Neural progenitor cell (in vitro differentiated cells): ENCODE data around the gene ROR2.

Experiments used
- EZH2 ChIP-seq: fragments of 200-600 bp; sonication (generic); IDR thresholded peaks from 2 replicates; pipeline ENCODE4 v1.6.1; 2017; ENCODE audit warnings: antibody characterized with exemption, mild to moderate bottlenecking, moderate library complexity
- EZH2phosphoT487 ChIP-seq: fragments of 200-600 bp; sonication (generic); IDR thresholded peaks from 2 replicates; pipeline ENCODE4 v1.6.1; 2017; ENCODE audit warnings: antibody characterized with exemption
- TF ChIP-seq, protein P1 (sequence below): fragments of 200-600 bp; sonication (generic); IDR thresholded peaks from 2 replicates; pipeline ENCODE4 v1.5.1; 2017; ENCODE audit warnings: antibody characterized with exemption, mild to moderate bottlenecking

DNA sequence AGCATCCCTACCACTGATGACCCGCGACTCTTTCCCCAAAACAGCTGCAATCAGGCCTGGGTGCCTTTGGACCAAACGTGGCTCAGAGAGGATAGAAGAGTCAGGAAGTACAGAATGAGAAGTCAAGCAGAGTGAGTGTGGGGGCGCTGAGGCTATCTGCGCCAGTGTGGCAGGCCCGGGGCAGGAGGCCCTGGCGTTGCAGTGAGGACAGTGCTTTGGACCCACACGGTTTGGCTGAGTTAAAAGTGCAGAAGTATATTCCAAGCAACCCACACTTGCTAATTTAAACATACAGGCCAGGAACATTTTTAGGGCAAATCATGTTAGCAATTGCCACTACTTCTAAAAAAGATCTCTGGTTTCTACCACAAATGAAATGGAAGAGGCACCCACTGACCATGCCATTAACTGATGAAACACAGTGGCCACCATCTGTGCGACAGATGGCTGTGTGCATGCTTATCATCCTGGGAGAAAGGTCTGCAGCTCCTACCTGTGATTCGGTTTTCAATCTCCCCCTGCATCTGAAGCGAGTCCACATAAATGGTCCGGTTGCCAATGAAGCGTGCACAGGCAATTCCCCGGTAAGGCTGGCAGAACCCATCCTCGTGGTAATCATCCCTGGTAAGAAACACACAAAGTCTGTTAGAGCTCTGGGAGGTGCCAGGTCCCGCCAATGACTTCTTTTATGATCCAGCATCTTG lies 213.0 kb downstream of the ROR2 start:
- TF ChIP-seq, protein P1, sequence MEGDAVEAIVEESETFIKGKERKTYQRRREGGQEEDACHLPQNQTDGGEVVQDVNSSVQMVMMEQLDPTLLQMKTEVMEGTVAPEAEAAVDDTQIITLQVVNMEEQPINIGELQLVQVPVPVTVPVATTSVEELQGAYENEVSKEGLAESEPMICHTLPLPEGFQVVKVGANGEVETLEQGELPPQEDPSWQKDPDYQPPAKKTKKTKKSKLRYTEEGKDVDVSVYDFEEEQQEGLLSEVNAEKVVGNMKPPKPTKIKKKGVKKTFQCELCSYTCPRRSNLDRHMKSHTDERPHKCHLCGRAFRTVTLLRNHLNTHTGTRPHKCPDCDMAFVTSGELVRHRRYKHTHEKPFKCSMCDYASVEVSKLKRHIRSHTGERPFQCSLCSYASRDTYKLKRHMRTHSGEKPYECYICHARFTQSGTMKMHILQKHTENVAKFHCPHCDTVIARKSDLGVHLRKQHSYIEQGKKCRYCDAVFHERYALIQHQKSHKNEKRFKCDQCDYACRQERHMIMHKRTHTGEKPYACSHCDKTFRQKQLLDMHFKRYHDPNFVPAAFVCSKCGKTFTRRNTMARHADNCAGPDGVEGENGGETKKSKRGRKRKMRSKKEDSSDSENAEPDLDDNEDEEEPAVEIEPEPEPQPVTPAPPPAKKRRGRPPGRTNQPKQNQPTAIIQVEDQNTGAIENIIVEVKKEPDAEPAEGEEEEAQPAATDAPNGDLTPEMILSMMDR = no peak
- no peak for TF ChIP-seq EZH2phosphoT487
- no peak for TF ChIP-seq EZH2
